Testis (tissue), 3 donors: ENCODE data around the gene COMMD3. TPM values are rescaled to one million over a fixed set of nuclear protein-coding genes. Genes with fewer than 3 reads are reported as not detected.

Source experiments
- DNase-seq: peaks from one replicate; pipeline ENCODE4 v3.0.0-alpha.2; 2019
- H3K27ac ChIP-seq, 2 donors: fragments of 200-600 bp; sonication (generic); one replicate each; pipeline ENCODE4 v1.5.1; 2019
- H3K27me3 ChIP-seq: fragments of 200-600 bp; sonication (generic); one replicate; pipeline ENCODE4 v1.5.1; 2019
- H3K36me3 ChIP-seq: fragments of 200-600 bp; sonication (generic); one replicate; pipeline ENCODE4 v1.5.1; 2017; ENCODE audit warnings: low read depth; ENCODE audit errors: missing control alignments
- H3K4me1 ChIP-seq: fragments of 200-600 bp; sonication (generic); one replicate; pipeline ENCODE4 v1.5.1; 2019
- H3K4me3 ChIP-seq, 2 donors: fragments of 200-600 bp; sonication (generic); one replicate each; pipeline ENCODE4 v1.5.1; 2017 to 2019
- H3K9me3 ChIP-seq: fragments of 200-600 bp; sonication (generic); one replicate; pipeline ENCODE4 v1.5.1; 2017
- POLR2A ChIP-seq: fragments of 450-650 bp; IDR thresholded peaks from one replicate; pipeline ENCODE4 v1.6.1; 2017; ENCODE audit warnings: antibody characterized with exemption, mild to moderate bottlenecking, moderate library complexity
- WGBS, 2 donors: methylation state at CpG; one replicate each; pipeline ENCODE4 v1.1.5; 2018; 5-methylcytosine and 5-hydroxymethylcytosine counted together
- intact Hi-C: fragments of 100-400 bp; cut with DNase I; formaldehyde crosslinking; loops from one replicate; pipeline ENCODE4 v1.15.1; 2023; ENCODE audit warnings: low total_unique reads
- polyA plus RNA-seq: library from polyadenylated mRNA; stranded (reverse); fragments of 350-450 nt; fragmentation: Illumina TruSeq; extraction: RNeasy Lipid Tissue Mini Kit (QIAGEN cat#74804); gene quantifications from one replicate; pipeline ENCODE4 v1.2.3, GENCODE V29; 2014; ENCODE audit warnings: low read depth, low replicate concordance; ENCODE audit not compliant: insufficient read depth
- total RNA-seq, 2 donors: library from RNA; depleted of rRNA; stranded (reverse); fragments of >200 nt; gene quantifications; one replicate each; pipeline ENCODE4 v1.2.3, GENCODE V29; 2016
- TF ChIP-seq, protein P1 (sequence below), 3 experiments: fragments of 450-650 bp in 2 of 3; fragments of 200-600 bp in 1 of 3; sonication (generic) in 1 of 3; IDR thresholded peaks; one replicate each; pipeline ENCODE4 v1.5.1; 2016 to 2019; ENCODE audit warnings: antibody characterized with exemption in 3 of 3, mild to moderate bottlenecking in 2 of 3, moderate library complexity in 1 of 3

COMMD3 gene
- total and polyA plus RNA-seq, 3 donors from 2014 or later, result 40.6 to 70.2 (median 42.5) TPM

DNA sequence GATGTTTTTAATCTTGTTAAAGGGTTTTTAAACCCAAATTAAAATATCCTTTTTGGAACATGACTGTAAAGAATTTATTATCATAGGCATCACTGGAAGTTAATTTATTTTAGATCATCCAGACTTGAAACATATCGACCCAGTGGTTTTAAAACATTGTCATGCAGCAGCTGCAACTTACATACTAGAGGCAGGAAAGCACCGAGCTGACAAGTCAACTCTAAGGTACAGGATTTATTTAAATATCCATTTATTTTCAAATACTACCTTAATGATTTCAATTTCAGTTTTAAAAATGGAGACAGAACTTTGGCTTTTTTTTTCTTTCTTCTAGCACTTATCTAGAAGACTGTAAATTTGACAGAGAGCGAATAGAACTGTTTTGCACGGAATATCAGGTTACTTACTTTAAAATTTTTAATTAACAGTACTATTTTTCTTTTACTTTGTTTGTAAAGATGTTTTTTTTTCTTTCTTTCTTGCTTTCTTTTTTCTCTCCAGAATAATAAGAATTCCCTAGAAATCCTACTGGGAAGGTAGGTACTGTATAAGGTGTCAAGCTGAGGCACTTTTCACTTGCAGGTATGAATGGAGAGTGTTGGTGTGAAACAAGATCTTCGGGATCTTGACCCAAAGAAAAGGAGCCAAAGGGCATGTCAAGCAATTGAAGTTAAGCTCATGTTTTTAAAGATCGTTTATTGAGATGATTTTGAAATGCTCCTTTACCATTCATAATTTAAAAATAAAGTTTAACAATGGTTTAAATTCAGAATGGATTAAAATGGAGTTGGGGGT is 1.8 kb downstream of the COMMD3 start:
- no peaks in the 10 kb centered on the region for H3K9me3 ChIP-seq
- H3K27me3 ChIP-seq, result no peaks in the 10 kb centered on the region
- H3K36me3 ChIP-seq, result no peaks in the 10 kb centered on the region
- 58 to 62% methylated on average over 6 of the region's 6 CpGs for WGBS, 2 donors
- intact Hi-C loops, result no loop called here
- no peak for DNase-seq
- TF ChIP-seq, protein P1, sequence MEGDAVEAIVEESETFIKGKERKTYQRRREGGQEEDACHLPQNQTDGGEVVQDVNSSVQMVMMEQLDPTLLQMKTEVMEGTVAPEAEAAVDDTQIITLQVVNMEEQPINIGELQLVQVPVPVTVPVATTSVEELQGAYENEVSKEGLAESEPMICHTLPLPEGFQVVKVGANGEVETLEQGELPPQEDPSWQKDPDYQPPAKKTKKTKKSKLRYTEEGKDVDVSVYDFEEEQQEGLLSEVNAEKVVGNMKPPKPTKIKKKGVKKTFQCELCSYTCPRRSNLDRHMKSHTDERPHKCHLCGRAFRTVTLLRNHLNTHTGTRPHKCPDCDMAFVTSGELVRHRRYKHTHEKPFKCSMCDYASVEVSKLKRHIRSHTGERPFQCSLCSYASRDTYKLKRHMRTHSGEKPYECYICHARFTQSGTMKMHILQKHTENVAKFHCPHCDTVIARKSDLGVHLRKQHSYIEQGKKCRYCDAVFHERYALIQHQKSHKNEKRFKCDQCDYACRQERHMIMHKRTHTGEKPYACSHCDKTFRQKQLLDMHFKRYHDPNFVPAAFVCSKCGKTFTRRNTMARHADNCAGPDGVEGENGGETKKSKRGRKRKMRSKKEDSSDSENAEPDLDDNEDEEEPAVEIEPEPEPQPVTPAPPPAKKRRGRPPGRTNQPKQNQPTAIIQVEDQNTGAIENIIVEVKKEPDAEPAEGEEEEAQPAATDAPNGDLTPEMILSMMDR (IDR thresholded peaks at IDR 0.05), result no peak
- no peak for TF ChIP-seq POLR2A
- H3K4me3 ChIP-seq, result no peak overlapping the region
- H3K4me1 ChIP-seq, result peaks cover 16% of the 10 kb centered on the region
- H3K27ac ChIP-seq, result peak overlapping the region in 1 of 2 donors; percentile 95

DNA sequence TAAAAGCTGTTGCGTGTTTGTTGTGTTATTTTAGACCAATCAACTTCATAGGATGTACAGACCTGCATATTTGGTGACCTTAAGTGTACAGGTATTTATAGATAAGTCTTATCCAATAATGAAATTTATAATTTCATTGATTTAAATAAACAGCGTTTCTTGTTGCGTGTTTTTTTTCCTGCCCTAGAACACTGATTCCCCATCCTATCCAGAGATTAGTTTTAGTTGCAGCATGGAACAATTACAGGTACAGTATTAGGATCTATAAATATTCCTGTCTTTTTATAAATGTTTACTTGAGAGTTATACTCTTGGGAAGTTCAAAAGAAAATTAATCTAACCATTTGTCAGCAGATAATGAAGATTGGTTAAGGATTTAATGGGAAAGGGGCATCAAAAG is 2.6 kb downstream of the COMMD3 start:
- 77 to 83% methylated on average over 3 of the region's 3 CpGs for whole genome bisulfite sequencing, 2 donors
- H3K27me3 ChIP-seq, result no peaks in the 10 kb centered on the region
- H3K4me1 ChIP-seq, result peaks cover 24% of the 10 kb centered on the region
- intact Hi-C loops, result no loop called here
- DNase-seq, result no peak
- no peak overlapping the region for H3K4me3 ChIP-seq
- no peak overlapping the region for H3K27ac ChIP-seq
- no peaks in the 10 kb centered on the region for H3K36me3 ChIP-seq
- no peaks in the 10 kb centered on the region for H3K9me3 ChIP-seq
- TF ChIP-seq, protein P1 (IDR thresholded peaks at IDR 0.05), result no peak
- TF ChIP-seq POLR2A, result no peak

DNA sequence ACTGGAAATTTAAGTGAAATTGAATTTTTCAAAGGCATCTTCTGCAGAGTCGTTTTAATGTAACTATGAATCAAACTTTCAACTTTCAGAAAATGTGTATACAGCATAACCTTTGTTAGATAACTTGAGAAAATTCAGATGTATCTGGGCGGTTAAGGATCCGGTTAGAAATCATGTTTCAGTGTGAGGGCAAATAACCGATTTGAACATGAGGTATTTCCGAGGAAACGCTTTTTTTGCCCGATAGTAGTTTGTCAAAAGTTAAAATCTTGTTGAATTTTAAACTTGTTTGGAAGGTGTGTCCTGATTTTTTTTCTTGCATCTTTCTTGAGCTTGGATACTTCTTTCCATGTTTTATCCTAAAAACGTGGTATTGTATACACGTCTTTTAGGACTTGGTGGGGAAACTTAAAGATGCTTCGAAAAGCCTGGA is 3.4 kb downstream of the COMMD3 start:
- no peaks in the 10 kb centered on the region for H3K36me3 ChIP-seq
- peak overlapping the region in 1 of 2 donors; percentile 49 for H3K4me3 ChIP-seq
- DNase-seq, result no peak
- H3K27me3 ChIP-seq, result no peaks in the 10 kb centered on the region
- H3K4me1 ChIP-seq, result peaks cover 32% of the 10 kb centered on the region
- intact Hi-C loops, result no loop called here
- TF ChIP-seq POLR2A, result no peak
- TF ChIP-seq, protein P1 (IDR thresholded peaks at IDR 0.05), result no peak
- peak overlapping the region; percentile 83 to 94 for H3K27ac ChIP-seq
- no peaks in the 10 kb centered on the region for H3K9me3 ChIP-seq
- WGBS, 2 donors, result 38 to 52% methylated on average over 10 of the region's 10 CpGs

- H3K4me3 ChIP-seq, result peak overlapping the region; percentile 49 to 74
- H3K4me1 ChIP-seq, result peaks cover 36% of the 10 kb centered on the region
- no peak for DNase-seq
- no peaks in the 10 kb centered on the region for H3K36me3 ChIP-seq
- WGBS, 2 donors, result 8 to 10% methylated on average over 22 to 24 of the region's 30 CpGs
- H3K27me3 ChIP-seq, result no peaks in the 10 kb centered on the region
- H3K9me3 ChIP-seq, result no peaks in the 10 kb centered on the region
- no peak for TF ChIP-seq POLR2A
- TF ChIP-seq, protein P1 (IDR thresholded peaks at IDR 0.05), result no peak
- peak overlapping the region; percentile 83 to 94 for H3K27ac ChIP-seq
- intact Hi-C loops, result no loop called here
These were observed 3.9 kb downstream of the COMMD3 start for GRCh38 chr10:22319980-22320558.
